NCI-H187 treated with DMSO at 0.1 percent for 48 hours (cell line): ENCODE results near the gene PRSS2.

Source experiments
- DNase-seq: peaks from one replicate; lab custom pipeline; 2025; lab: John Stamatoyannopoulos, UW

The PRSS2 gene

GRCh38 chr7:142801601-142802295 lies 31.0 kb downstream of the PRSS2 start:
- DNase-seq, result no peak

- DNase-seq, result no peak
Measured at GRCh38 chr7:142802301-142802700, 31.5 kb downstream of the PRSS2 start.

- DNase-seq, result no peak
Measured at GRCh38 chr7:142803901-142804300, 33.1 kb downstream of the PRSS2 start.

- DNase-seq, result no peak
Measured at GRCh38 chr7:142804728-142805207, 34.0 kb downstream of the PRSS2 start.

- DNase-seq, result no peak
Measured at GRCh38 chr7:142805350-142806021, 34.7 kb downstream of the PRSS2 start.

- DNase-seq, result no peak
Measured at GRCh38 chr7:142806022-142806356, 35.2 kb downstream of the PRSS2 start.

- no peak for DNase-seq
Measured at GRCh38 chr7:142806957-142807356, 36.2 kb downstream of the PRSS2 start.

GRCh38 chr7:142807855-142808460 lies 37.2 kb downstream of the PRSS2 start:
- no peak for DNase-seq

GRCh38 chr7:142808461-142808801 lies 37.7 kb downstream of the PRSS2 start:
- DNase-seq, result no peak

- DNase-seq, result no peak
Measured at GRCh38 chr7:142808802-142809583, 38.2 kb downstream of the PRSS2 start.

- no peak for DNase-seq
Measured at GRCh38 chr7:142809671-142810070, 38.9 kb downstream of the PRSS2 start.

GRCh38 chr7:142811154-142811737 lies 40.5 kb downstream of the PRSS2 start:
- DNase-seq, result peak; percentile 13

- DNase-seq, result no peak
Measured at GRCh38 chr7:142812437-142813215, 41.9 kb downstream of the PRSS2 start.

GRCh38 chr7:142813226-142813625 lies 42.5 kb downstream of the PRSS2 start:
- DNase-seq, result no peak

GRCh38 chr7:142813699-142814098 lies 42.9 kb downstream of the PRSS2 start:
- DNase-seq, result no peak

- DNase-seq, result no peak
Measured at GRCh38 chr7:142814451-142814850, 43.7 kb downstream of the PRSS2 start.

GRCh38 chr7:142815134-142815533 lies 44.4 kb downstream of the PRSS2 start:
- DNase-seq, result no peak

GRCh38 chr7:142817506-142817905 lies 46.7 kb downstream of the PRSS2 start:
- DNase-seq, result no peak

- no peak for DNase-seq
Measured at GRCh38 chr7:142819530-142819929, 48.8 kb downstream of the PRSS2 start.

GRCh38 chr7:142822714-142823113 lies 51.9 kb downstream of the PRSS2 start:
- no peak for DNase-seq
